ENCODE measurements around the gene CD163.

GRCh38 chr12:7486512-7486911 is 17.1 kb downstream of the CD163 start:
- TF ChIP-seq, protein P1, sequence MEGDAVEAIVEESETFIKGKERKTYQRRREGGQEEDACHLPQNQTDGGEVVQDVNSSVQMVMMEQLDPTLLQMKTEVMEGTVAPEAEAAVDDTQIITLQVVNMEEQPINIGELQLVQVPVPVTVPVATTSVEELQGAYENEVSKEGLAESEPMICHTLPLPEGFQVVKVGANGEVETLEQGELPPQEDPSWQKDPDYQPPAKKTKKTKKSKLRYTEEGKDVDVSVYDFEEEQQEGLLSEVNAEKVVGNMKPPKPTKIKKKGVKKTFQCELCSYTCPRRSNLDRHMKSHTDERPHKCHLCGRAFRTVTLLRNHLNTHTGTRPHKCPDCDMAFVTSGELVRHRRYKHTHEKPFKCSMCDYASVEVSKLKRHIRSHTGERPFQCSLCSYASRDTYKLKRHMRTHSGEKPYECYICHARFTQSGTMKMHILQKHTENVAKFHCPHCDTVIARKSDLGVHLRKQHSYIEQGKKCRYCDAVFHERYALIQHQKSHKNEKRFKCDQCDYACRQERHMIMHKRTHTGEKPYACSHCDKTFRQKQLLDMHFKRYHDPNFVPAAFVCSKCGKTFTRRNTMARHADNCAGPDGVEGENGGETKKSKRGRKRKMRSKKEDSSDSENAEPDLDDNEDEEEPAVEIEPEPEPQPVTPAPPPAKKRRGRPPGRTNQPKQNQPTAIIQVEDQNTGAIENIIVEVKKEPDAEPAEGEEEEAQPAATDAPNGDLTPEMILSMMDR (IDR thresholded peaks at IDR 0.05; ENCODE audit: low read depth, low read length, poor library complexity, severe bottlenecking), result no peak
- TF ChIP-seq EZH2phosphoT487 (IDR thresholded peaks at IDR 0.05; ENCODE audit: borderline replicate concordance, low read length), result no peak
